GM12892 (cell line): ENCODE results near the gene UBTD2.

ENCODE experiments used
- POLR2AphosphoS5 ChIP-seq: IDR thresholded peaks from 2 replicates; pipeline ENCODE4 v1.6.1; 2011; ENCODE audit warnings: low read depth, low read length, control low read depth
- TAF1 ChIP-seq: IDR thresholded peaks from 2 replicates; pipeline ENCODE4 v1.6.1; 2011; ENCODE audit warnings: low read depth, mild to moderate bottlenecking, control low read depth, low read length, borderline replicate concordance

DNA sequence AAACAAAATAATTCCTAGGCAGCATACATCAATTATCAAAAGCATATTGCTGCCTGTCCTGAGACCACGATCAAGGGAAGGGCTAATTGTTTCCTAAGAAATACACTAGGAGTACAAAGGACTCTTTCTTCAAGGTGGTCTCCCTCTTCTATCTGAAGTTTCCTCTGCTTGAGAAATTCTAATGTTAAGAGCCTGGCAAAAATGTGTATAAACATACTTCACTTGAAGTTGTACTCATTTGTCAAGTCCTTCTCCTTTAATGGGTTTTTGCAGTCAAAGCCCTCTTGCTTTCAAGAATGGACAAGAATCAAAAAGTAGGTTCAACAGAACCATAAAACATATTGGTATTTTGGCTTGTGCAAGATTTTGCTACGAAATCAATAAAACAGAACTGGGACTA, 31.1 kb downstream of the UBTD2 start:
- TF ChIP-seq TAF1 (no peak), POLR2AphosphoS5 (no peak)
